Peyer's patch (tissue), 4 donors: ENCODE measurements around the gene MCRIP1. TPM values are rescaled to one million over a fixed set of nuclear protein-coding genes. Genes with fewer than 3 reads are reported as not detected.

Source experiments
- DNase-seq, 3 donors: peaks; one replicate each; pipeline ENCODE4 v3.0.0-alpha.2; 2017 to 2019
- H3K27ac ChIP-seq, 4 donors: fragments of 200-600 bp; sonication (generic); one replicate each; pipeline ENCODE4 v1.5.1; 2016 to 2019
- H3K27me3 ChIP-seq, 2 donors: fragments of 200-600 bp; sonication (generic); one replicate each; pipeline ENCODE4 v1.5.1; 2019
- H3K36me3 ChIP-seq, 3 donors: fragments of 200-600 bp; sonication (generic); one replicate each; pipeline ENCODE4 v1.5.1; 2016 to 2019
- H3K4me1 ChIP-seq, 4 donors: fragments of 200-600 bp; sonication (generic); one replicate each; pipeline ENCODE4 v1.5.1; 2016 to 2019
- H3K4me3 ChIP-seq, 4 donors: fragments of 200-600 bp; sonication (generic); 1 replicate in 3 of 4; 2 replicates in 1 of 4; pipeline ENCODE4 v1.5.1; 2016 to 2019; ENCODE audit warnings: mild to moderate bottlenecking in 1 of 4
- H3K9me3 ChIP-seq, 4 donors: fragments of 200-600 bp; sonication (generic); one replicate each; pipeline ENCODE4 v1.5.1; 2016 to 2019; ENCODE audit warnings: mild to moderate bottlenecking in 1 of 4
- POLR2A ChIP-seq, 2 donors: fragments of 450-650 bp; IDR thresholded peaks; one replicate each; pipeline ENCODE4 v1.5.1; 2017; ENCODE audit warnings: antibody characterized with exemption in 2 of 2, mild to moderate bottlenecking in 2 of 2, moderate library complexity in 2 of 2
- total RNA-seq, 4 donors: library from RNA; depleted of rRNA; stranded (reverse); fragments of >200 nt; gene quantifications; one replicate each; pipeline ENCODE4 v1.1.0, GENCODE V29; 2016
- TF ChIP-seq, protein P1 (sequence below), 6 experiments: fragments of 450-650 bp in 4 of 6; fragments of 200-600 bp in 2 of 6; sonication (generic) in 1 of 6; IDR thresholded peaks; one replicate each; pipeline ENCODE4 v1.5.1; 2017 to 2019; ENCODE audit warnings: antibody characterized with exemption in 6 of 6, mild to moderate bottlenecking in 3 of 6, moderate library complexity in 1 of 6

The MCRIP1 gene
- total RNA-seq, 4 donors from 2014 or later = 19.6 to 47.9 (median 28.8) TPM

DNA sequence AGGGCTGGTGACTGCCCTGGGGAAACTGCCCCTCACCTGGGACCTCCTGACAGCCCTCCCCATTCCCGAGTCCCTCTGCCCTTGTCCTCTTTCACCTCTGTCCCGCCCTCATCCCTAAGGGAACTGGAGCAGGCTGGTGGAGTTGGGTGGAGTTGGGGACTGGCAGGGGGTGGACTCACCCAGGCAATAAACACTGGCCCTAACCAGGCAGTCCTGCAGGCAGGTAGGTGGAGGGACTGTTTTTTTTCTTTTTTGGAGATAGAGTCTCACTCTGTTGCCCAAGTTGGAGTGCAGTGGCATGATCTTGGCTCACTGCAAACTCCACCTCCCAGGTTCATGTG, 17.5 kb downstream of the MCRIP1 start:
- Histone ChIP-seq H3K4me1 (no peaks in the 10 kb centered on the region), H3K27ac (no peak overlapping the region), H3K9me3 (no peaks in the 10 kb centered on the region), H3K36me3 (no peaks in the 10 kb centered on the region), H3K4me3 (no peak overlapping the region), H3K27me3 (no peaks in the 10 kb centered on the region)
- TF ChIP-seq, protein P1, sequence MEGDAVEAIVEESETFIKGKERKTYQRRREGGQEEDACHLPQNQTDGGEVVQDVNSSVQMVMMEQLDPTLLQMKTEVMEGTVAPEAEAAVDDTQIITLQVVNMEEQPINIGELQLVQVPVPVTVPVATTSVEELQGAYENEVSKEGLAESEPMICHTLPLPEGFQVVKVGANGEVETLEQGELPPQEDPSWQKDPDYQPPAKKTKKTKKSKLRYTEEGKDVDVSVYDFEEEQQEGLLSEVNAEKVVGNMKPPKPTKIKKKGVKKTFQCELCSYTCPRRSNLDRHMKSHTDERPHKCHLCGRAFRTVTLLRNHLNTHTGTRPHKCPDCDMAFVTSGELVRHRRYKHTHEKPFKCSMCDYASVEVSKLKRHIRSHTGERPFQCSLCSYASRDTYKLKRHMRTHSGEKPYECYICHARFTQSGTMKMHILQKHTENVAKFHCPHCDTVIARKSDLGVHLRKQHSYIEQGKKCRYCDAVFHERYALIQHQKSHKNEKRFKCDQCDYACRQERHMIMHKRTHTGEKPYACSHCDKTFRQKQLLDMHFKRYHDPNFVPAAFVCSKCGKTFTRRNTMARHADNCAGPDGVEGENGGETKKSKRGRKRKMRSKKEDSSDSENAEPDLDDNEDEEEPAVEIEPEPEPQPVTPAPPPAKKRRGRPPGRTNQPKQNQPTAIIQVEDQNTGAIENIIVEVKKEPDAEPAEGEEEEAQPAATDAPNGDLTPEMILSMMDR (IDR thresholded peaks at IDR 0.05) = no peak
- TF ChIP-seq POLR2A (IDR thresholded peaks at IDR 0.05) = no peak
- no peak for DNase-seq

- Histone ChIP-seq H3K9me3 (no peaks in the 10 kb centered on the region), H3K36me3 (no peaks in the 10 kb centered on the region), H3K27ac (no peak overlapping the region), H3K4me1 (no peaks in the 10 kb centered on the region), H3K4me3 (no peak overlapping the region), H3K27me3 (no peaks in the 10 kb centered on the region)
- DNase-seq = no peak
- no peak for TF ChIP-seq POLR2A (IDR thresholded peaks at IDR 0.05)
- TF ChIP-seq, protein P1 (IDR thresholded peaks at IDR 0.05) = no peak
These were observed 18.1 kb downstream of the MCRIP1 start for GRCh38 chr17:81814748-81815645.

DNA sequence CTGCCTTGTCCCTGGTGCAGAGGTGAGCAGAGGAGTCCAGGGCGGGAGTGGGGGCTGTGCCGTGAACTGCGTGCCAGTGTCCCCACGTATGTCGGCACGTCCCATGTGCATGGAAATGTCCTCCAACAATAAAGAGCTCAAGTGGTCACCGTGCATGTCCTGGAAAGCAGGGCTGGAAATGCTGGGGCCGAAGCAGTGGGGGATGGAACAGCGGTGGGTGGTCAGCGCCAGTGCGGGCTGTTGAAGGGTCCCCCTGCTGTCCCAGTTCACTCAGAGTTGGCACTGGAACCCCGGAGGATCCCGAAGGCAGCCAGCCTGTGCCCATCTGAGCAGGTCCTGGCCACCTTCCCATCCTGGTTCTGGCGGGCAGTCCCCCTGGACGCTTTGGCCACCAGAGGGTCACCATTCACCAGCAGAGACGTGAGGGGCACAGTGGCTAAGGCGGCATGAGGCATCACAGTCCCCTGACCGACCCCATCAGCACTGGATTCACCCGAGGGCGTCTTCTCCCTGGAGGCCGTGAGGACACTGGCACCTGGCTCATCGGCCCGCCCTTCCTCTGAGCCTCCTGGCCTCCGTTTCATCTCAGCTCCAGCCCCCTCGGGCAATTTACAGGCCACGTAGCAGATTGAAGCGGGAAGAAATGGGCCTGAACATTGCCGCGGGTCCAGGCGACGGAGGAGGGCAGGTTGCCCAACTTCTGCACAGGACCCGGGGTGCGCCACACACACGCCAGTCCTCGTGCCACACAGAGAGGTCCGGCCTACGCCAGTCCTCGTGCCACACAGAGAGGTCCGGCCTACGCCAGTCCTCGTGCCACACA, 19.0 kb downstream of the MCRIP1 start:
- Histone ChIP-seq H3K27ac (no peak overlapping the region), H3K4me1 (no peaks in the 10 kb centered on the region), H3K9me3 (no peaks in the 10 kb centered on the region), H3K36me3 (no peaks in the 10 kb centered on the region), H3K27me3 (no peaks in the 10 kb centered on the region), H3K4me3 (no peak overlapping the region)
- DNase-seq = no peak
- TF ChIP-seq, protein P1 (IDR thresholded peaks at IDR 0.05) = no peak
- TF ChIP-seq POLR2A (IDR thresholded peaks at IDR 0.05) = no peak

GRCh38 chr17:81813371-81813684, 19.8 kb downstream of the MCRIP1 start:
- no peak for DNase-seq
- H3K4me1 ChIP-seq = no peaks in the 10 kb centered on the region
- H3K9me3 ChIP-seq = no peaks in the 10 kb centered on the region
- no peak overlapping the region for H3K27ac ChIP-seq
- no peaks in the 10 kb centered on the region for H3K27me3 ChIP-seq
- no peak overlapping the region for H3K4me3 ChIP-seq
- H3K36me3 ChIP-seq = no peaks in the 10 kb centered on the region
- TF ChIP-seq, protein P1 (IDR thresholded peaks at IDR 0.05) = no peak
- TF ChIP-seq POLR2A (IDR thresholded peaks at IDR 0.05) = no peak

- H3K27me3 ChIP-seq = no peaks in the 10 kb centered on the region
- H3K9me3 ChIP-seq = no peaks in the 10 kb centered on the region
- DNase-seq = no peak
- no peak overlapping the region for H3K4me3 ChIP-seq
- H3K4me1 ChIP-seq = no peaks in the 10 kb centered on the region
- H3K27ac ChIP-seq = no peak overlapping the region
- H3K36me3 ChIP-seq = no peaks in the 10 kb centered on the region
- TF ChIP-seq, protein P1 (IDR thresholded peaks at IDR 0.05) = no peak
- TF ChIP-seq POLR2A (IDR thresholded peaks at IDR 0.05) = no peak
These were observed 20.3 kb downstream of the MCRIP1 start for GRCh38 chr17:81812571-81813370.
